HG03095 (cell line): ENCODE results near the gene PDS5B.

Experiments used
- ATAC-seq: cut with Tn5 transposase; IDR thresholded peaks from one replicate; pipeline ENCODE4 v1.9.1; 2021; ENCODE audit warnings: moderate library complexity; ENCODE audit not compliant: unreplicated experiment

PDS5B gene

GRCh38 chr13:32587811-32588170, 1.5 kb downstream of the PDS5B start:
- no peak for ATAC-seq

DNA sequence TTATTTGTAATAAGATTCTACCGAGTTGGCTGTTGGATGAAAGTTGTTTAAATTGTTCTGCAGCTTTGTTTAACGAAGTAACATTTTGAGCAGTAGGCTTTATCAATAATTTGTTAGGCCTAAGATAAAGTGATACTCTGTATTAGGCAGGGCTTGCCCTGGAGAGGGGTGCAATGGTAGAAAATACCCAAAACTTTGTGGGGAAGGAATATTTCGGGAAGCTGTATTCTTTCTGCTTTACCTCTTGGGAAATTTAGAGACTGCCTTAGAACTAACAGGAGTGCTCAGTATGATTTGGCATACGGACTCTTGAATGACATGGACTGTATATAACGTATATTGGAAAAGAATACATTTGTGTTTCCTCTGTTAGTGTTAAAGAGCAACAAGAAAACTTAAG, 2.5 kb downstream of the PDS5B start:
- no peak for ATAC-seq

DNA sequence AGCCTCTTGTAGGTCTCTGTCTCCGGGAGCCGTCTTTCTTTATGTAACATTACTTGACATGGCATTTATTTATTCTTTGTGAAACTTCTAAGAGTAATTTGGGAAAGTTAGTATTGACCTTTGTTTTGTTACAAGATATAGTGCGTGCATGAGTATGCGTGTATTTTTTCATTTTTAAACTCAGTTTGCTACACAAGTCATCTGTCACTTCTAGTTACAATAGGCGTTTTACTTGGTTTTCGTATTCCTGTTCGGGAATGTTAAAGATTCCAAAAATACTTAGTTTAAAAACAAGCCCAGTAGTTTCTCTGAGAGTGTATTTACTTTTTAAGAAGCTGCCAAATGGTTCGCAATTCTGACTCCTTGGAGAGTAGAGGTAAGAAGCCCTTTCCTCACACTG, 3.2 kb downstream of the PDS5B start:
- ATAC-seq = no peak

- ATAC-seq = no peak
These were observed 4.0 kb downstream of the PDS5B start for GRCh38 chr13:32590266-32590665.

GRCh38 chr13:32592082-32592481, 5.8 kb downstream of the PDS5B start:
- ATAC-seq = no peak

- no peak for ATAC-seq
These were observed 8.0 kb downstream of the PDS5B start for GRCh38 chr13:32594157-32594738.

DNA sequence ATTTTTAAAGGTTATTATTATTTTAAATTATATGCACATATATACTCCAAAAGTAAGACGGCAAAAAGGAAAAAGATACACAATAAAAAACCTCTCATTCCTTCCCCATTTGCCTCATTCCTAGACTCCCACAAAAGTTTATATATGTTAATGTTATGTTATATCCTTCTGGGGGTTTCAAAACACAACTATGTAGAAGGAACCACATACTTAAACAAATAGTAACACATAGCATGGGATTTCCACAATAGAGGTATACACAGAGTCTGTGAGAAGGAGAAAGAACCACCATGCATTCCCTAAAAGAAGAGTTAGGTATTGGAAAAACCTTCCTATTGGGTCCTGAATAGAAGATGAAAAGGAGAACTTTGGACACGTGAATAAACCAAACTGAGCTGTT, 9.1 kb downstream of the PDS5B start:
- ATAC-seq = no peak

DNA sequence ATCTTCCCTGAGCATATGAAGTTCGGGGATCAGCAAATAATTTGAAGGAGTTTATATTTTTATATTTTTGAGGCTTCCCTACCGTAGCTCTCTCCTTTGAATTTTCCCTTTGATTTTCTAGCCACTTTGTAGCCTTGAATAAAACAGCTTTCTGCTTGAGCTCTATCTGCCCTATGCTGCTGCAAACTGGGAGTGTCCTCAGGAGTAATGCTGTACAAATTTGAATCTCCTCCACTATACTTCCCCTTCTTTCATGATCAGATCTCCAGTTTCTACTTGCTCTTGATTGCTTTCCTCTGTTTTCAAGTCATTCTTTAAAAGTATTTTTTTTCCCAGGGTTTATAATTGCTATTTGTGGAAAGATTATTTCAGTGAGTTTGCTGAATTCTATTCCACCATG, 14.6 kb downstream of the PDS5B start:
- no peak for ATAC-seq

- no peak for ATAC-seq
These were observed 23.2 kb downstream of the PDS5B start for GRCh38 chr13:32609428-32609827.

- ATAC-seq = no peak
These were observed 24.3 kb downstream of the PDS5B start for GRCh38 chr13:32610538-32610937.

GRCh38 chr13:32610977-32611376, 24.7 kb downstream of the PDS5B start:
- no peak for ATAC-seq

GRCh38 chr13:32616883-32617511, 30.7 kb downstream of the PDS5B start:
- no peak for ATAC-seq

DNA sequence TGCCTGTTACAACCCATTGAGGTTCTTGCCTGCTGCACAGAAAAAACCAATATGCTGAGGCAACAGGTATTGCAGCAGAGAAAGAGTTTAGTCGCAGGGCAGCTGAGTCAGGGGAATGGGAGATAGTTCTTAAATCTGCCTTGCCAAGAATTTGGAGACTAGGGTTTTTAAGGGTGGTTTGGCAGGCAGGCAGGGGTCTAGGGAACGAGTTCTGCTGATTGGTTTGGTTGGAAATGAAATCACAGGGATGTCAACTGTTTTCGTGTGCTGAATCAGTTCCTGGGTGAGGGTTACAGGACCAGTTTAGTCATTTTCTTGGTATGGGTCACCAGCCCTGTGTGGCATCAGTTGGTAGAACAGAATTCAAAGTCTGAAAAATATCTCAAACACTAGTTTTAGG, 36.6 kb downstream of the PDS5B start:
- no peak for ATAC-seq

- no peak for ATAC-seq
These were observed 38.2 kb downstream of the PDS5B start for GRCh38 chr13:32624441-32624840.

DNA sequence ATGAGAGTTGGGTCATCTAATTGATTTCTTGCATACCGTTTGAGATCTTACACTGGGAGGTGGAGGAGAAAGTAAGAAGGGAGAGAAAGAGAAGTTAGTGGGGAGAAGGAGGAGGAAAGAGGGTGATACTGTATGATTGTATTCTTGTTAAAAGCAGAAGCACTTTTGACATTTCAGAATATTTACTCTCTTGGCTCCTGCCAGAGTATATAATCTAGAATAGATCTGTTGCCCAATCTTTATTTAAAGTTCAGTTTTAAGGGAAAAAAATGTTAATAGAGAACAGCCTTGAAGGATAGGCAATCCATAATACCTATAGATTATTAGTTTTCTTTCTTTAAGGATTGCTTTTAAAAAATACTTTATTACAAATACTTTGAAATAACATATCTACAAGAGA, 41.5 kb downstream of the PDS5B start:
- ATAC-seq = no peak

GRCh38 chr13:32629313-32629712, 43.1 kb downstream of the PDS5B start:
- ATAC-seq = no peak

DNA sequence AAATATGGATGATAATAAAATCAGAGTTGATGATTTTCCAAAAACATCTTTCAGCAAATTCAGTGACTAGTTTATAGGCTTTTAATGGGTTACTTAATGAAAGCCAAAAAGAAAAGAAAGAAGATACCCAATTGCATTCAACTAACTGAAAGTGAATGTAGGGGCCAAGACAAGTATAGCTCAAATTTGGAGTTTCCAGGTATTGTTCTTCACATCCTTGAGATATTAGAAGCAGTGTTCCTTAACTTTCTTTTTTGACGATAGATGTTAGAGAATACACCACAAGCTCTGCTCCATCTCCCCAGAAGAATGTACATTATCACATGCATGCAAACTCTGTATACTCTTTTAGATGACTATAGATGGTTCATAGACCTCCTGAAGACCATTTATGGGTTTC, 43.6 kb downstream of the PDS5B start:
- no peak for ATAC-seq

GRCh38 chr13:32632343-32632909, 46.2 kb downstream of the PDS5B start:
- ATAC-seq = no peak

DNA sequence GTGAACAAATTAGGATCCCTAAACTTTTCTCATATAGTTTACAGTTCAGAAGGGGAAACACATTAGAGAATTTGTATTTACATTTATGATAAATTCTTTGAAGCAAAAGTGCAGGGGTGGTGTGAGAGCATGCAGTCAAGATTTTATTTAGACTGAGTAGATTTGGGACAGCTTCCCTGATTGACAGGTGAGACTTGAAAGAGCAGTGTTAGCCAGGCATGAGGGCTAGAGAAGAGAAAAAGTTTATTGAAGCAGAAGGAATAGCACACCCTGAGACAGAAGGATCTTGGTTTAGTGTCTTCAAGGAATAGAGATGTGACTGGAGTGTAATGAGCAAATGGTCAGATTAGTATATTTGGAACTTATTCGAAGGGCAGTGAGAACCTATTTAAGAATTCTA, 50.5 kb downstream of the PDS5B start:
- no peak for ATAC-seq

DNA sequence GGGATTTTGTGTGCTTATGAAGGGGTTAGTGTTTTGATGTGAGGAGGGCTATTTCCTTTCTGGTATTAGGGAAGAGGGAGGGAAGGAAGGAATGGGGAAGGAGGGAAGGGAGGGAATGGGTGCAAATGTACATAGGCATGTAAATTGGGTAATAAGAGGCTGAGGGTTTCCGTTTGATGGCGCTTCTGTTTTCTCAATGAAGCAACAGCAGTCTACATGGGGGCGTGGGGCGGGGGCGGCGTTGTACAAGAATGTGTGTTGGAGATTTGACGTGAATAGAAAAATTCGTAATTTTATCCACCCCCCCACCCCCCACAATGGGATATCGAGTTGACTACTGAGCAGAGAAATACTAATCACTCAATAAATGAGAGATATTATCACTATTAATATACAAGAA, 52.5 kb downstream of the PDS5B start:
- ATAC-seq = no peak

GRCh38 chr13:32639502-32640105, 53.4 kb downstream of the PDS5B start:
- peak; percentile 66 for ATAC-seq

- ATAC-seq = no peak
These were observed 56.1 kb downstream of the PDS5B start for GRCh38 chr13:32642316-32642715.
